Hematopoietic multipotent progenitor cell treated with erythropoietin and hydrocortisone succinate and interleukin-3 and kit ligand, for 15 days (in vitro differentiated cells): ENCODE data around the gene PLXDC1.

ENCODE experiments used
- DNase-seq: peaks from one replicate; pipeline ENCODE4 v3.0.0-alpha.2; 2015; ENCODE audit warnings: low spot score

PLXDC1 gene

DNA sequence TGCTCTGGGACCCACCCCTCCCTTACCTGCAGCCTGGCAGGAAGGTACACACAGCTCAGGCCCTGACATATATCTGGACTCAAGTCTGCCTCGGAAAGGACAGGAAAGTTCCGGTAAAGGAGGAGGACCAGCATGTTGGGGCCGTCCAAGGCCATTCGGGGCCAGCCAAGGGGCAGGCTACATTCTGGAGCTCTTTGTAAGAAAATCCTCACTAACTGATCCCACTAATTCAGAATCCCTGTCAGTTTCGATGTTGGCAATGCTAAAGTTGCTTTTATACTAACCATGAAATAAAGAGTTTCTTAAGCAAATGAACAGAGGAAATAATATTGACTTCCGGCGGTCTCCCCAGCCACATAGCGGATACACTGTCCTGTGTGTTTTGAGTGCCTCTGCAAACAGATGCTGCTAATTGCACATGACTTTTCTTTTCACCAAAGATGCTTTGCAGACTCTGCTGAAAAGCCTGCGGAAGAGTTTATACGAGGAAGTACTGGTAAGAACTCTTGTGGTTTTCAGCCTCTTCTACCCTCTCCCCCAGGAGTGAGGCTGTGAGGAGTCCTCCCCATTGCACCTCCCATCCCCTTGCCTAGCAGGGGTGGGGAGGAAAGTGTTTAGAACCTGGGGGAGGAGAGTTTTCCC, 54.8 kb downstream of the PLXDC1 start:
- no peak for DNase-seq

DNA sequence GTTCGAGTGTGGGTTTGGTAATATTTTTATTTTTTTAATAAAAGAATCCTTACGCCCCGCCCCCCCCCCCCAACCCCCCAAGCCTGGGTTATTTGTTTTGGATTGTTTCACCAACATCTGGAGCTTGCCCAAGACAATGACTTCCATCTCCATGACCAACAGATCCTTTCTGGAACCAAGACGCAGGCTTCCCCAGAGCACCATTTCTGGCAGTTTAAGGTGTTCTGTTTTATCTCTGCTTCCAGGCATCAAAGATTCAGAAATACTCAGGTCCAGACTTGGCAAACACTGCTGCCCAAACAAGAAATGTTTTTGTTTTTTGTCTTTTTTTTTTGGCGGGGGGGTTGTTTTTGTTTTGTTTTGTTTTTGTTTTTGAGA, 56.1 kb downstream of the PLXDC1 start:
- no peak for DNase-seq

DNA sequence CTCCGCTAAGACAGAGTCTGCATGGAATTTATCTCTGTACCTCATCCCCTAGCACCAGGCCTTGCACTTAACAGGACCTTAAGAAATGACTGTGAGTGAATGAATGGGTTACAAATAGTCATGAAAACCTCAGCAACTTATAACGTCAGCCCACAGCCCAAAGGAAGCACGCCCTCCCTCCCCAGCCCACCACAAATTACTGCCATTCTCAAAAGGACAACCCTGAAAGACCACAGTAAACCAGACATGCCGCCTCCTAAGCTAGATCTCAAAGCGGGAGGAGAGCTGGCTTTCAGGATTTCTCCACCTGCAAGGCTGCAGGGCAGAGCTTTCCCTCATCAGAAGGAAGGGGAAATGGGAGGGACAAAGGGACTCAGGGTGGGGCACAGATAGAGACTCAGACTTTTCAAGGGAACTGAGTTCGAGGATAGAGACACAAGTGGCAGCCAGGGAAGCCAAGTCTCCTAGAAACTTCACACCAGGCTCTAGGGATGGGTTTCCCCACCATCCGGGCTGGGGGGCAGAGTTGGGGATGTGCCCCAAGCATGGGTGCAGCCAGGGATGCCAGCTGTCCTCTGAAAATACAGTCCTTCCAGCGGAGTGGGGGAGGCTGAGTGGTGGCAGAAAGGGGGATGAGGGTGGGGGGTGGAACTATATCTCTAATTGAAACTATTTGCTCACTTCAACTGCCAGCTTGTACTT, 56.7 kb downstream of the PLXDC1 start:
- no peak for DNase-seq

DNA sequence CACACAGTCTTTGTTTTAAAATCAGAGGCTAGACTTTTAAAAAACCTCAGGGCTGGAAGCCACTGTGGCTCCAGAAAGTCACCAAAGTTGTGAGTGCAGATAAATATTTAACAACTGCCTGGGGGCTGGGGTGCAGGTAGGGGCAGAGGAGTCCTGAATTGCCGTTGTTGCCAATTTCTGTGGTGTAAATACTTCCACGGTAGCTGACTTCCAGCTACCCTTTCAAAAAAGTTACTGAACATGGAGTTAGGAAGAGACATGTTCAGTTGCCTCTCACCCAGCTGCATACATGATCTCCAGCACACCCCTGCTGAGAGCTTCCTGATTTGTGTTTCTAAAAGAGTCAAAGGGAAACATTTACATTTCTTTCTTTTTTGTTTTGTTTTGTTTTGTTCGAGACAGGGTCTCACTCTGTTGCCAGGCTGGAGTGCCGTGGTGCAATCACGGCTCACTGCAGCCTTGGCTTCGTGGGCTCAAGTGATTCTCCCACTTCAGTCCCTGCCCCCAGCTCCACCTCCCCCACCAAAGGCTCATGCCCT, 58.7 kb downstream of the PLXDC1 start:
- DNase-seq, result no peak

DNA sequence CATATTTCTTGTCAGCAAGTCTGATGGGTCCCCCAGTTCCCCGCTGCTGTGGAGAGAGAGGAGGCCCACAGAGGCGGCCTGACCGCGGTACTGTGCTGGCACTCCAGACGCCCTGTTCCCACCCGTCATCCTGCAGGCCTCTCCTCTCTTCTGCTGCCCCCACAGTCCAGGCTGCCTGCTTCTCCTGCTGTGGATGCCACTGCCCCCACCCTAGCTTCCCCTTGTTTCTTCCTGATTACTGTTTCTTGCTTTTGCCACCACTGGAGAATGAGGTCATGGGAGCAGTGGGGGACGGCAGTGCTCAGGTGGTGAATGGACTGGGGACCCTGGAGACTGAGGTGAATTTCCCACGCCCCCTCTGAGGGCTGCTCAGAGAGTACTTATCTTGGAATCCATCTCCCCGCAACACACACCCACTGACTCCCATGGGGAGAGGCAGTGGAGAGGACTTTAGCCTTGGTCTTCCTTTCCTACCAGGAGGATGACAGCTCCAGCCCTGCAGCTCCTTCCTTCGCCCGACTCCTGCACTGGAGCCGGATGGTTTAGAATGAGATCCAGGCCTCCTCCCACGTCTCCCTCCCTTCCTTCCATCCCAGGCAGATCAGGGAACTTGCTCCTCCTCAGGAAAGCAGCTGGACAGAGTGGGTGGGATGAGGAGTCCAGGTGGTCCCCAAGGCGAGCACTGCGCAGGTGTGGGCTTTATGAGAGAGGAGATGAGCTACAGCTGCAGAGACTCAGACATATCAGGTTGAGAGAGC, 60.4 kb downstream of the PLXDC1 start:
- no peak for DNase-seq

DNA sequence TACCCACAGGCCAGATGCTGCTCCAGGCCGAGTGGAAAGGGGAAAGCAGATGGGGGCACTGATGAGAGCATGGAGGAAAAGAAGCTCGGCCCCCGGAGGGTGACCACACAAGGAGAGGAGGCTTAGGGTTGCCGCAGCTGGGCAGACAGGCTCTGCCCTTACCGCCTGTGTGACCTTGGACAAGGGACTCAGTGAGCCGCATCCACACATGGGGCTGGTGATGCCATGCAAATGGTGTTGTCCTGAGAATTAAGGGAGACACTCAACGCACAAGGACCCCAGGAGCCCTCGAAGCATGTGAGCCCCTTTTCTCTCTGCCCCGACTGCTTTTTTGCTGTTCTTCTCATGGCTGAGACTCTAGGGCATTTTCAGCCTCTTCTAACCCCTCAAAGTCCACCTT, 61.0 kb downstream of the PLXDC1 start:
- no peak for DNase-seq

DNA sequence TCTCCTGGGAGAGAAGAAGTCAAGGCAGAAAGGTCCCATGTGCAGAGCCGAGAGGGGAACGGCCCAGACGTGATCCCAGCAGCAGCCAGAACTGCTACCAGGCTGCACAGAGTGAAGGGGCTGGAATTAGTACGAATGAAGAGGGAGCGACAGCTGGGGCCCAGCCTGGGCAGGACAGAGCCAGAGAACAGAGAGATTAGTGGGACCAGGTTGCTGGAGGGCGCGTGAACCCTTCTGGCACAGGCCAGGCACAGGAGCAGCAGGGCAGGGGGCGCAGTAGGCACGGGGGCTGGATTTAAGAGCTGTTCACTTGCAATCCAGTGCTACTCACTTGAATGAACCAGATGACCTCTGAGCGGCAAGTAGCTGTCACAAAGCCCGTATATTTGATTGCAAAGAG, 66.9 kb downstream of the PLXDC1 start:
- no peak for DNase-seq

DNA sequence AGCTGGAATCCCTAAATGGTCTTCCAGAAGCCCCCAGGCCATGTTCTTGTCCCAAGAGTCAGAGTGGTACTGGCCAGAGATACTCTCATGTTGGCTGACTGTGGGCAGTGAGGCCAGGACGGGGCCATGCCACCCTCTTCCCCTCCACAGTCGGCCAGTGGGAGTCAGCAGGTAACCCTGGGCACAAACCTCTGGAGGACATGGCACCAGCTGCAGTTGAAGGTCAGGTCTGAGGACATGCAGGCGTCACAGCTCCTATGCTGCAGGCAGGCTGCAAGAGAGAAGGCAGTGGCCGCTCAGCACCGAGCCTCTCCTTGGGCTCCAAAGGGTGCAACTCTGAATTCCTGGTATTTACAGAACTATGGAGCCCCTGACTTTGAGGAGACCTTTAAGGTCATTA, 68.2 kb downstream of the PLXDC1 start:
- no peak for DNase-seq

DNA sequence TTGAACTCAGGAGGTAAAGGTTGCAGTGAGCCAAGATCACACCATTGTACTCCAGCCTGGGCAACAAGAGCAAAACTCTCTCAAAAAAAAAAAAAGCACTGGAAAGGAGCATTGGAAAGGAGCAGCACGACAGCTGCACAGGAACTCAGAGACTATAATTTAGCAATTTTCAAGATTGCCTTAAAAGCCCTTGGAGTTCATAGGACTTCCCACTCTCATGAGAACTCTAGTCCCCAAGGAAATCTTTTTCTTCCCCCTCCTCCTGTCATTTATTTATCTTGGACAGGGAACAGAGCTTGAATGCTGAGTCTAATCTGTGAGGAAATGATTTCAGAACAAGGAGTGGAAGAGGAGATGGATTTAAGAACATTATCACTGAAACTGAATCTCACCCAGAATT, 69.0 kb downstream of the PLXDC1 start:
- DNase-seq, result no peak

DNA sequence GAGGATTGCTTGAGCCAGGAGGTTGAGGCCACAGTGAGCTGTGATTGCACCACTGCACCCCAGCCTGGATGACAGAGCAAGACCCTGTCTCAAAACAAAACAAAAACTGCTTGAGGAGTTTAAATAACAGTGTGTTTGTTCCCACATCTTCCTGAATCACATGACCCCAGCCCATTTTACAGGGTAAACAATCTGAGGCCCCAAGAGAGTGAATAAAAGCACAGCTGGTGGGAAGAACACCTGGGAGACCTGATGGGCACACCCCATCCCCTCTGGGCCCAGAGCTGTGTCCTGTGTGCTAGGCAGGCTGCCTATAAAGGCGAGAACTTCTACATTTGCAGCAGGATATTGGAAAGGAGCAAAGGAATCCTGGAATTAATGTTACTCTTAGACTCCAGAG, 69.6 kb downstream of the PLXDC1 start:
- no peak for DNase-seq

DNA sequence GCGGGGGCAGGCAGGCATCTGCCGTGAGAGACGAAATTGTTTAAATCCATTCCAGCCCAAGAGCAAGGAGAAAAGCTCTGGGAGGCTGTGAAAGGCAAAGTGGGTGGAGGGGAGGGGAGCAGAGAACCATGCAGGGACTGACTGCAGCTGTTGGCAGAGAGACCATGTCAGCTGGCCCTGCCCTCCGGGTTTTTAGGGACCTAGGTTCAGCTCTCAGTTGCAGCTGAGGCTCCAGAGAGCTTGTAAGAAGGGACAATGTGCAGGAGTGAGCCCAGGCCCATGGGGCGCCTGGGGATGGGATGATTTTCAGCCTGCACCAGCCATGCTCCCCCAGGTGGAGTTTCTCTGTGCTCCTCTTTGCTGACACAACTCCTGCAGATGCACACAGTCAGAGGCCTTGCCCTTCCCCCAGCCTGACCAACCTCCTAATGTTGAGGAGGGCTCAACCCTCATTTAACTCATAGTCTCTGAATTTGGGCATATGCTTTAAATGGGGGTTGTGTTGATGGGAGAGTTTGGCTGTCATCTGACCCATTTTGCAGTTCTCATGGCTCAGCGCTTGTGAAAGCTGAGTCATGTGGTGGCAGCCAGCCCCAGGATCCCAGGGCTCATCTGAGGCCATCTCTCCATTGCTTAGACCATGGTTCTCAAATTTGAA, 70.9 kb downstream of the PLXDC1 start:
- DNase-seq, result no peak

DNA sequence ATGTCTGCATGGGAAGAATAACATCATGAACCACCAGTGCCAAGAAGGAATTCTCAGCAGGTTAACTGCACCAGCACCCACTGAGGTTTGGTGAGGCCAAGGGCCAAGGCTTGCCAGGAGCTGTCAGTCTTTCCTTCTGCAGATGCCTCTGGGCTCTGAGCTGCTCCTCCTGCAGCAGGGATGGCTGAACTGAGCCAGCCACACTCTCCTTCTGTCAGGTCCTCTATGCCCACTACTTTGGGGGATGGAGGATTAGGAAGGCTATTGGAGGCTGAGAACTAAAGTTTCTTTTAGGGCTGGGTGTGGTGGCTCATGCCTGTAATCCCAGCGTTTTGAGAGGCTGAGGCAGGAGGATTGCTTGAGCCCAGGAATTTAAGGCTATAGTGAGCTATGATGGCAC, 71.6 kb downstream of the PLXDC1 start:
- no peak for DNase-seq

DNA sequence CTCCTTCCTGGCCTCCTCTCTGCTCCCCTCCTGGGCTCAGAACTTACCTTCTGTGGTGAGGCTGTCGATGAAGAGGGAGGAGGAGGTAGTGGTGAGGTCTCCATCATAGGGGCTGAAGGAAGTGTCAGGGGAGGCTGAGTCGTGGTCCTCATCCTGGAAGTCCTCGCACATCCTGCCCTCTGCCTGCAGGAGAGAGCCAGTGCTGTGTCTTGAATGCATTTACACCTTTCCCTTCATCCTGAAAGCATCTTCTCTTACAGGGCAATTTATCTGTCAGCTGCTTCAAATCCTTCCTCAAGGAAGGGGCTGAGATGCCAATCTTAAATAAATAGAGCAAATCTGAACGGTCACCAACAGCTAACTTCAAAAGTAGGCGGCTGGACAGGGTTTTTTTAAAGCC, 73.6 kb downstream of the PLXDC1 start:
- no peak for DNase-seq

DNA sequence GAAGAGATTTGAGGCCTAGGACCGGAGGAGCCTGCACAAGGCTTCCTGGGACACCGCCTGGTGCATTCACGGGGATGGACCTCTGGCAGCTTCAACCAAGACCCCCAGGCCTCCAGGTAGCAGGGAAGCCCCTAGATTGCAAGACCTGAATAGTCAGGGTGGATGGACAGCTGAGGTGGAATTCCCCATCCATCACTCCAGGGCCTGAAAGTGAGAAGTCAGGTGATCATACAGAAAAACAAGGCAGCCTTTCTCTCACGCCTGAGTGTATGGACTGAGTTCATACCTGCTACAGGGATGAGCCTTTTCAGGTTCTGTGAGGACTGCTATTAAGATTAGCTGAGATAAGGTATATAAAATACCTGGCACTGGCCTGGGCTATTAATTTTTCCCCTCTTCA, 74.2 kb downstream of the PLXDC1 start:
- no peak for DNase-seq

DNA sequence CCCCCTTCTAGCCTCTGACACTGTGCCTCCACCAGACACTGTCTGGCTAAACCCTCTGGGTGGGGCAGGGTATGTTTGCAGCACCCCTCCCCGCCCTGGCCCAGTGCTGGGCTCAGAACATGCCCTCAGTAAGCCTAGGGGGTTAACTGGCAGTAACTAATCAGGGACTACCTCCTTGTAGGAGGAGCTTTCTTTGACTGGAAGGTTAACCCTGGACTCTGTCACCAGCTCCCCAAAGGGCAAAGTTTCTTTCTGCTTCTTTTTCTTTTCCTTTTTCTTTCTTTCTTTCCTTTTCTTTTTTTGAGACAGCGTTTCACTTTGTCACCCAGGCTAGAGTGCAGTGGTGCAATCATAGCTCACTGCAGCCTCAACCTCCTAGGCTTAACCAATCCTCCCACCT, 76.8 kb downstream of the PLXDC1 start:
- DNase-seq, result no peak

DNA sequence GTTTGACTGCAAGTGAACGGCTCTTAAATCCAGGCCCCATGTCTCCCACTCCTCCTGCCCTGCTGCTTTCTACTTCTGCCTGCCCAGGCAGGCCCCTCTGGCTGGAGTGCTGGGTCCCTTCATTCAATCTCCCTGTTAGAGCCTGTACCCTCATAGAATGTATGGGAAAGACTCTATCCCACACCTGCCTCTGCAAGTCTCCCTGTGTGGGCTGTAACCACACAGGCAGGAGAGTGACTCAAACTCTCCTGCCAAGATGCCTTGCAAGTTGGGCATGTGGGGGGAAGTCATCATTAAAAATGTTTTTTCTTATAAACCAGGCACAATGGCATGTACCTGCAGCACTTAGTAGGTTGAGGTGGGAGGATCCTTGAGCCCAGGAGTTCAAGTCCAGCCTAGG, 77.5 kb downstream of the PLXDC1 start:
- no peak for DNase-seq

DNA sequence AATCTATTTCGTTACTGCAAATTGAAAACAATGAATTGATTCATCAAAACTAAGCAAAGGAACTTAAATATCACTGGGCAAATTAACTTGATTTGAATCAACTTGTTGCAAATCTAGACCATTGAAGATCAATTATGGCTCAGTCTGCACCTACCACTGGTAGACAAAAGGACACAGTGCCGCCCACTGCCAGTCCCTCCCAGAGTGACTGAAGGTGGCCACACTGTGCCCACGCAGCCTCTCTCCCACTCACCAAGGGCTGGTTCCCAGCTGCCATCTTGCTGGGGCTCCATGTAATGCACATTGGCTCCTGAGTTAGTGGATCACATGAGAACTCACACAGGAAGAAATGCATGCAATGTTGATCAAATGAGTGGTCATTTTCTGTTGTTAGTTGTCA, 78.1 kb downstream of the PLXDC1 start:
- no peak for DNase-seq

DNA sequence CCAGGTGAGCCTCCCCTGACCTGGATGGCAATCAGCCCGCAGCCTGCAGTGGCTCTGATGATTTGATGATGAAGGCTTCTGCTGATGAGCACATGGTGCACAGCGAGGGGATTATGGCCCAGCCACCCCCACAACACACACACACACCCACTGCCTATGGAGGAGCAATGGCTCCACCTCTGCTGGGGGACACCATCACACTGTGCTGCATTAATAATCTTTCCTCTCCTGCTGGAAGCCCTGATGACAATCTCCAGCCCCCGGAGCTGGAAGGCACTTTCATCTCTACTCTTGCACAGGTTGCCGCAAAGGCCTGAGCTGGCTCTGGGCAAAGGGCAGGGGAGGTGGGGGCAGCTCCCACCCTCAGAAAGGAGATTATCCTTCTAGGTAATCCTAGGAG, 79.9 kb downstream of the PLXDC1 start:
- no peak for DNase-seq

DNA sequence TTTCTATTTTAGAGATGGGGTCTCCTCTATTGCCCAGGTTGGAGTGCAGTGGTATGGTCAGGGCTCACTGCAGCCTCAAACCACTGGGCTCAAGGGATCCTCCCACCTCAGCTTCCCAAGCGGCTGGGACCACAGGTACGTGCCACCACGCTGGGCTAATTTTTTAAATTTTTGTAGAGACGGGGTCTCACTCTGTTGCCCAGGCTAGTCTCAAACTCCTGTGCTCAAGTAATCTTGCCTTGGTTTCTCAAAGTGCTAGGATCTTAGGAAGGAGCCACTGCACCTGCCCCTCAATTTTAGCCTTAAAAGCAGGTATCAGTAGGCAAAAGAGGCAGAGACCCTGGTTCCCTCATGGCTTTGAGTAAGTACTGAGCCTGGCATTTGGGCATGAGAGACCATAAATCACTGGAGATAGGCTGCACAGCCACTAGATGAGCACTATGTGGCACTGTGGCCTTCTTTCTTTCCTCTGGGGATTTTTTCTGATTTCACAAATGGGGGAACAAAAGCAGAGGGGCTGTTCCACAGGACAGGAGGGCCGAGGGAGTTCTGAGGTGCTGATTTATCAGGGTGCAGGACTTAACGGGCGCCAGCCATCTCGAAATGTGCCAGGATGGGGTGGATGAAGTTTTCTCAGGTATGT, 82.2 kb downstream of the PLXDC1 start:
- DNase-seq, result no peak

DNA sequence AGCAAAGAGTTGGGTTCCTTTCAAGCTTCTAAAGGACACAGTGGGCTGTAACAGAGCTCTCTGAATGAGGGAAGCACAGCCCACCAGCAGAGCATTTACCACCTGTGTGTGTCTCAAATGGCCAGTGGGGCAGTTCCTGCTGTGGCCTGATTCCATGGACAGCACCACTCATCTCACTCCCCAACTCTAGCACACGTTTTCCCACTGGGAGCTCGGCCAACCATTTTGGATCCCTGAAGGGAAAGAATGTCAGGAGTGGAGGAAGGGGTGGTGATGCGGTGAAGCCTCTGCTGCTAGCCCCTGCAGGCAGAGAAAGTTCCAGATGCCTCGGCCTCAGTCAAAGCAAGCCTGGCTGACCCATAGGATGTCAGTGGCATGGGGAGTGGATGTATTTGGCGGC, 86.6 kb downstream of the PLXDC1 start:
- DNase-seq, result no peak

DNA sequence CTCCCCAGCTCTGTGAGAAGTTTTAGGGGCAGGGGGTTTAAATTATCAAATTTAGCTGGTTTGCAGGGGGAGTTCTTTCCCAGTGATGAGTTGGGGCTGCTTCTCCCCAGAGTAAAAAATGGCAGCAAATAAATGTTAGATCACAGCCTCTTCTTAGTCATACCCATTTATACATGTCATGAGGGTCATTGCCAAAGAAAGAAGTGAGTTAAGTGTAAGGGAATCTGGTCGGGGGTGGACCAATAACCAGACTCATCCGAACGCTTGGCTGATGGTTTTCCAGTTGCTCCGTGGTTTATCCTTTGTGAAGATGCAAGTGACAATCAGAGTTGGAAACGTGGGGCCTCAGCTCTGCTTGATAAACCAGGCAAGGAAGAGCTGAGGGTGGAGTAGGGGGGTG, 87.1 kb downstream of the PLXDC1 start:
- DNase-seq, result no peak

DNA sequence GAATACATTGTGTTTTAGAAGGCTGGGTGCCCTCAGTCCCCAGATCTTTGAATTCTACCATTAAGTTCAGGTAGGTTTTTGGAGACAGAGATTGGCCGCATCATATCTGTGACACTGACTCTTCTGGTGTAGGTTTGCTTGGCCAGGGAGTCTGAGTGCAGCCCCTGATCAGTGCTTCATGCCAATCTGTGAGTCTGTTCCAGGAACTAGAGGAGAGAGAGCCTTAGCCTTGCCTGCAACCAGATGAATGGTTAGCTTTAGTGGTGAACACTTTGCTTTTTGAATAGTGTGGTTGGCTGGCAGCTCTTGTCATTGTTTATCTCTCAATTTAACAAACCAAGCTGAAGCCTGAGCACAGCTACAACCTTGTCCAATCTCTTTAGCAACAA, 87.8 kb downstream of the PLXDC1 start:
- DNase-seq, result no peak
